Kidney (tissue), 14 donors: ENCODE results near the gene YAE1. TPM values are rescaled to one million over a fixed set of nuclear protein-coding genes. Genes with fewer than 3 reads are reported as not detected.

Experiments used
- DNase-seq, 5 donors: peaks; one replicate each; pipeline ENCODE4 v3.0.0-alpha.2; 2013 to 2020
- FAIRE-seq: peaks from 2 replicates; lab custom pipeline; 2012; peaks lifted over from hg19 to GRCh38; lab: Jason Lieb, UNC
- H3K27ac ChIP-seq, 2 donors: one replicate each; pipeline ENCODE4 v1.7.0; 2013; ENCODE audit warnings: low read depth in 2 of 2, low read length in 2 of 2, inconsistent platforms in 1 of 2
- H3K27me3 ChIP-seq: one replicate; pipeline ENCODE4 v1.7.1; 2013; ENCODE audit warnings: low read length, inconsistent platforms; ENCODE audit not compliant: control insufficient read depth, insufficient read depth
- H3K36me3 ChIP-seq, 3 donors: one replicate each; pipeline versions ENCODE4 v1.7.0 to v1.7.1; 2013; ENCODE audit warnings: low read length in 3 of 3, control low read depth in 1 of 3, inconsistent platforms in 1 of 3; ENCODE audit not compliant: insufficient read depth in 3 of 3, control insufficient read depth in 2 of 3
- H3K4me1 ChIP-seq, 3 donors: one replicate each; pipeline versions ENCODE4 v1.7.0 to v1.7.1; 2013; ENCODE audit warnings: low read length in 3 of 3, inconsistent platforms in 1 of 3, low read depth in 1 of 3; ENCODE audit not compliant: control insufficient read depth in 2 of 3, insufficient read depth in 2 of 3
- H3K4me3 ChIP-seq, 3 donors: one replicate each; pipeline versions ENCODE4 v1.7.0 to v1.8.1; 2013; ENCODE audit warnings: low read length in 3 of 3, control low read depth in 1 of 3, inconsistent platforms in 1 of 3
- H3K9ac ChIP-seq, 3 donors: one replicate each; pipeline versions ENCODE4 v1.7.0 to v1.7.1; 2013; ENCODE audit warnings: low read length in 3 of 3, control low read depth in 1 of 3, inconsistent platforms in 1 of 3
- H3K9me3 ChIP-seq, 3 donors: one replicate each; pipeline versions ENCODE4 v1.7.0 to v1.7.1; 2013; ENCODE audit warnings: low read length in 3 of 3, control low read depth in 1 of 3, inconsistent platforms in 1 of 3; ENCODE audit not compliant: control insufficient read depth in 2 of 3, insufficient read depth in 1 of 3
- CTCF ChIP-seq: IDR thresholded peaks from 3 replicates; pipeline ENCODE4 v1.5.1; 2012; ENCODE audit warnings: mild to moderate bottlenecking, moderate library complexity, borderline replicate concordance; ENCODE audit not compliant: insufficient read depth; ENCODE audit errors: extremely low read depth
- intact Hi-C: fragments of 100-400 bp; cut with DNase I; formaldehyde crosslinking; loops from one replicate; pipeline ENCODE4 v1.11.1; 2022
- polyA plus RNA-seq: library from polyadenylated mRNA; stranded (reverse); fragments of 350-450 nt; fragmentation: Illumina TruSeq; extraction: RNeasy Lipid Tissue Mini Kit (QIAGEN cat#74804); gene quantifications from one replicate; pipeline ENCODE4 v1.2.3, GENCODE V29; 2014; ENCODE audit warnings: low read depth, low replicate concordance; ENCODE audit not compliant: insufficient read depth
- total RNA-seq: library from RNA; stranded (reverse); fragmentation: NEBNext Ultra II Directional; extraction: Animal tissue kit (Norgen Biotek cat#: 25700); gene quantifications from one replicate; pipeline ENCODE4 v1.2.1, GENCODE V29; 2021
- donor health status: control.
- donor health status: control.
- donor health status: control.
- donor health status: control.
- donor health status: control.
- donor health status: DM: yes; HTN: yes; CAD: no.
- donor health status: Normal renal cell carcinoma (clear cell type).

Gene YAE1
- total and polyA plus RNA-seq, 2 donors from 2014 or later: 19.7 to 25.0 TPM

DNA sequence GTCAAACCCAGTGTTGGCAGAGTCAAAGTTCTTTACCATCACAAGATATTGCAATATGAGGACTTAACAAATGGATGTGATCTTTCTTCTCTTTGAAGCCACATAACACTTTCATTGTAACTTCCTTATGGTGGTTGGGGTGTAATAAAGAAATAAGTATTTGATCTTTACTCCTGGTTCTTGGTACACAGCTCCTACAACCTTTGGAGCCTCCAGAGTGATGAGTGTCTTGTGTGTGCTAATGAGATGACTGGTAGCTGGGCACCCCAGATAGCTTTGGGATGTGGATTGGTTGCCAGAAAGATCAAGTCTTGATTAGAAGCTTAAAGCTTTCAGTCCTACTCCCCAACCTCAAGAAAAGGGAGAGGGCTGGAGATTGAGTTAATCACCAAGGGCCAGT lies 31.1 kb upstream of the YAE1 start:
- no peak for TF ChIP-seq CTCF
- H3K4me1 ChIP-seq: no peaks in the 10 kb centered on the region
- DNase-seq (no peak), FAIRE-seq (no peak)
- H3K27me3 ChIP-seq: no peaks in the 10 kb centered on the region
- intact Hi-C loops: no loop called here
- H3K9me3 ChIP-seq: no peaks in the 10 kb centered on the region
- H3K36me3 ChIP-seq: no peaks in the 10 kb centered on the region
- no peak overlapping the region for H3K4me3 ChIP-seq
- no peak overlapping the region for H3K27ac ChIP-seq
- no peak overlapping the region for H3K9ac ChIP-seq

DNA sequence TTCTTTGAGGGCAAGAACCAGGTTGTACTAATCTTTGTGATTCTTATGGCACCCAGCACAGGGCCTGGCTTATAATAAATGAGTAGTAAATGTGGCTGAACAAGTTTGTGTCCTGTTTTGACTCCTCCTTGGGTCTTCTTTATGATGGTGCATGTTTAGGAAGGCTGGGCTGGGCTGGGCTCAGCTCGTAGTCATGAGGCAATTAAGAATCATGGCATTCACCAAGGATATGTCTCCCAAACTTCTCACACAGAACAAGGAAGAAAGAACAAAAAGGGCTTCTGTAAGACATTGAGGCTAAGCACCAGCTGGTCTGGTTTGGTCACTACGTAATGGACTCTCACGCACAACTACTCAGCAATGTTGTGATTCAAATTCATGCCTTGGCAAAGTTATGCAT lies 30.5 kb upstream of the YAE1 start:
- DNase-seq: no peak
- Histone ChIP-seq H3K9ac (no peak overlapping the region), H3K27me3 (no peaks in the 10 kb centered on the region), H3K4me3 (no peak overlapping the region), H3K27ac (no peak overlapping the region), H3K9me3 (no peaks in the 10 kb centered on the region), H3K4me1 (no peaks in the 10 kb centered on the region), H3K36me3 (no peaks in the 10 kb centered on the region)
- no peak for FAIRE-seq
- intact Hi-C loops: no loop called here
- TF ChIP-seq CTCF: no peak

DNA sequence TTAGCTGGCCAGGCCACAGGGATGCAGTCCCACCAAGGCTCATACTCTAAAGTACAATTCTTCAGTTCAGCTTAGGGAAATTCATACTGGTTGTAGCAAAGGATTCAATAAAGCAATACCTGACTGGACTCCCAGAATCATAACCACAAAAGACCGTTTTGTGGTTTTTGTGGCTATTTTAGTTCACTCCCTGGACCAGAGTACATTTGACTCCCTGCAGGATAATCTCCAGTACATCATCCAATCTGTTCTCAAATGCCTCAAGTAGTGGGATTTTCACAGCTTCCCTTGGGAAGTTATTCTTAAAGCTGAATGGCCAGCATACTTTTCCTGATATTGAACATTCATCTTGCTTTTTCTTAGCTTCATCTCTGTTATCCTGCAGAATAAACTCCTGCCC lies 29.3 kb upstream of the YAE1 start:
- intact Hi-C loops: no loop called here
- no peaks in the 10 kb centered on the region for H3K9me3 ChIP-seq
- no peak for DNase-seq
- no peak for TF ChIP-seq CTCF
- H3K9ac ChIP-seq: no peak overlapping the region
- no peak overlapping the region for H3K4me3 ChIP-seq
- no peaks in the 10 kb centered on the region for H3K27me3 ChIP-seq
- FAIRE-seq: no peak
- no peaks in the 10 kb centered on the region for H3K36me3 ChIP-seq
- H3K27ac ChIP-seq: no peak overlapping the region
- H3K4me1 ChIP-seq: no peaks in the 10 kb centered on the region

- TF ChIP-seq CTCF: no peak
- H3K36me3 ChIP-seq: no peaks in the 10 kb centered on the region
- intact Hi-C loops: no loop called here
- H3K4me1 ChIP-seq: no peaks in the 10 kb centered on the region
- no peak overlapping the region for H3K9ac ChIP-seq
- peak in 1 of 5 donors; percentile 16 for DNase-seq
- no peak overlapping the region for H3K27ac ChIP-seq
- no peaks in the 10 kb centered on the region for H3K27me3 ChIP-seq
- FAIRE-seq: no peak
- no peak overlapping the region for H3K4me3 ChIP-seq
- H3K9me3 ChIP-seq: no peaks in the 10 kb centered on the region
These were observed 26.4 kb upstream of the YAE1 start for GRCh38 chr7:39539816-39540215.
